Body of pancreas (tissue), 4 donors: Measurements from ENCODE around the gene WARS2.

Source experiments
- CTCF ChIP-seq, 7 experiments: fragments of 450-650 bp in 4 of 7; fragments of 200-600 bp in 3 of 7; sonication (generic) in 3 of 7; IDR thresholded peaks; one replicate each; pipeline ENCODE4 v1.5.1; 2016 to 2019; ENCODE audit warnings: antibody characterized with exemption in 7 of 7
- POLR2A ChIP-seq, 3 donors: fragments of 450-650 bp; IDR thresholded peaks; one replicate each; pipeline ENCODE4 v1.6.1; 2016; ENCODE audit warnings: antibody characterized with exemption in 3 of 3, mild to moderate bottlenecking in 2 of 3

GRCh38 chr1:119068427-119068826 lies 72.0 kb downstream of the WARS2 start:
- TF ChIP-seq POLR2A (IDR thresholded peaks at IDR 0.05), result no peak
- no peak for TF ChIP-seq CTCF (IDR thresholded peaks at IDR 0.05)
